NCI-H146 (cell line): ENCODE results near the gene SRP54.
"Not testable (repeated sequence)": the region's sequence is repeated elsewhere in the genome, so short reads cannot be mapped to it uniquely, and the experiment has no call there.

Experiments
- DNase-seq: peaks from one replicate; lab custom pipeline; 2025; lab: John Stamatoyannopoulos, UW

Gene SRP54

GRCh38 chr14:35046751-35047536 is 64.2 kb downstream of the SRP54 start:
- DNase-seq: peak; percentile 29

GRCh38 chr14:35047976-35048513 is 65.3 kb downstream of the SRP54 start:
- no peak for DNase-seq

- DNase-seq: no peak
Measured at GRCh38 chr14:35050652-35051051, 67.9 kb downstream of the SRP54 start.

- DNase-seq: no peak
Measured at GRCh38 chr14:35051796-35052195, 69.0 kb downstream of the SRP54 start.

GRCh38 chr14:35052637-35053036 is 69.8 kb downstream of the SRP54 start:
- DNase-seq: no peak

GRCh38 chr14:35061113-35061791 is 78.5 kb downstream of the SRP54 start:
- DNase-seq: not testable (repeated sequence)

- not testable (repeated sequence) for DNase-seq
Measured at GRCh38 chr14:35065731-35066130, 82.9 kb downstream of the SRP54 start.

- DNase-seq: no peak
Measured at GRCh38 chr14:35068238-35069012, 85.6 kb downstream of the SRP54 start.

- DNase-seq: no peak
Measured at GRCh38 chr14:35072226-35072625, 89.4 kb downstream of the SRP54 start.

GRCh38 chr14:35073486-35073885 is 90.7 kb downstream of the SRP54 start:
- DNase-seq: no peak

- DNase-seq: no peak
Measured at GRCh38 chr14:35078082-35078481, 95.3 kb downstream of the SRP54 start.
